ENCODE measurements around the gene FGFR2.

FGFR2 gene

GRCh38 chr10:121598263-121599249 is at the start of gene FGFR2:
Gene FGFR2 (minus strand): TSS chr10:121598444. CDS start chr10:121593817, 4,627 bp downstream.
- peak; percentile 50 for DNase-seq

GRCh38 chr10:121647401-121647800 is 49.2 kb upstream of the FGFR2 start:
- DNase-seq = no peak

GRCh38 chr10:121645696-121646095 is 47.5 kb upstream of the FGFR2 start:
- DNase-seq = no peak

DNA sequence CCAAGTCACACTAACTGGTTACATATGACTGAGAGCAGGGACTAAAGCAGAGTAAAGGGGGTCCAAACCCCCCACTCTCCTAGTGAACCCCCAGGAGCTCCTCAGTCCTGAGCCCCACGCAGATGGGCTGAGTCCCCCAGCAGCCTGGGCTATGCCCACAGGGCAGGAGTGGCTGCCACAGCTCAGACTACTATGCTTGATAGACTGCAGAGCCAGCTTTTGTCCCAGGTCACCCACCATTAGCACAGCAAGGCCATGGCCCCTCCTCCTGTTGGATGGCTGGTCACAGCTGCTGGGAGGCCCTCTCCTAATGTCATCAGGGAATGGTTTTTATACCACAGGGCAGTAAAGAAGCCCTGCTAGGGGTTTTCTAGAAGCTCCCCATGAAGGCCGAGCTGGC is 46.3 kb upstream of the FGFR2 start:
- DNase-seq = no peak

DNA sequence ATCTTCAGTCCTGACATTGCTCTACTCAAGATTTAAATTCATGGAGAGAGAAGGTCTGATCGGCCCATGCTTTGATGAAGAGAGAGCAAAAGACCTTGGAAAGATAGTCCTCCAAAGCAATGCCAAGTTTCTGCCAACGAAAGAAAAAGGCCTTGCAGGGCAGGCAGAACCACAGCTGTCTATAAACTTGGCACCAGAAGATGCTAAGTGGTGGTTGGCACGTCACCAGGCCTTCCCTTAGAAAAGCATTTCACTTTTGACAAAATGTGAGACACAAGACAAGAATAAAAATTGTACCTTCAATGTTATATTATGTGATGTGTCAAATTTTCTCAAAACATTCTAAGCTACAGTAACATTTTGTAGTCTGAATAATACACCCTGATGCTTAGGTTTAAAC is 42.0 kb upstream of the FGFR2 start:
- no peak for DNase-seq

GRCh38 chr10:121639416-121639815 is 41.2 kb upstream of the FGFR2 start:
- peak; percentile 12 for DNase-seq

GRCh38 chr10:121637437-121637836 is 39.2 kb upstream of the FGFR2 start:
- DNase-seq = no peak

- DNase-seq = no peak
These were observed 34.8 kb upstream of the FGFR2 start for GRCh38 chr10:121633056-121633455.

GRCh38 chr10:121631365-121632029 is 33.3 kb upstream of the FGFR2 start:
- no peak for DNase-seq

- no peak for DNase-seq
These were observed 30.6 kb upstream of the FGFR2 start for GRCh38 chr10:121628859-121629258.

DNA sequence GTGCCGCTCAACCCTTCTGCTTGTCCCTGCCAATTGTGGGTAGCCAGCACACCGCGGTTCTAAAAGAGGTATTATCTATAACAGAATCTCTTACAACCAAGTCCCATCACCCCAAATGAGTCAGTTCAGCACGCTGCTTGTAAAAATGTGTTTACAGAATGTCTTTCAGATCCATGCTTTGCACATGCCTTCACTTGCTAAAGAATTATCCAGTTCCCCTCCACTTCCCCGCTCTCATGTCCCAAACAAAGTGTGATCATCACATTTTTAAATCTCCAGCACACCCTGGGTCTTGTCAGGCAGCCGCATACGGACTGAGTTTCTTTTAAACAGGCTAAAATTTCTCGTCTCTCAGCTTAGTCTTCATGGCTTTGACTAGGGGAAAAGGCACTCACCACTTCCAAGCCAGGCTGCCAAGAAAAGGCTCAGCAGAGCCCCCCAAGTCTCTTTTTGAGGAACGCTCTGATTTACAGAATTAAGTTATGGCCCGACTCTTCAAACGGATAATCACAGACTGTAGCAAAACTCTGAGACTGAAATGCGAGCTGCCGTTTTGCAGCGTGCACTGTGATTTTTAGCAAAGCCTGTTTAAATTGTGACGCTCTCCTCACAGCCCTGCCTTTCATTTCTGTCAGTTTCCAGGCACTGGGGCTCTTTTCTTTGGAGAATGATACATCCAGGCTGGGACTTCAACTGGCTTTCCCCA is 29.8 kb upstream of the FGFR2 start:
- no peak for DNase-seq

DNA sequence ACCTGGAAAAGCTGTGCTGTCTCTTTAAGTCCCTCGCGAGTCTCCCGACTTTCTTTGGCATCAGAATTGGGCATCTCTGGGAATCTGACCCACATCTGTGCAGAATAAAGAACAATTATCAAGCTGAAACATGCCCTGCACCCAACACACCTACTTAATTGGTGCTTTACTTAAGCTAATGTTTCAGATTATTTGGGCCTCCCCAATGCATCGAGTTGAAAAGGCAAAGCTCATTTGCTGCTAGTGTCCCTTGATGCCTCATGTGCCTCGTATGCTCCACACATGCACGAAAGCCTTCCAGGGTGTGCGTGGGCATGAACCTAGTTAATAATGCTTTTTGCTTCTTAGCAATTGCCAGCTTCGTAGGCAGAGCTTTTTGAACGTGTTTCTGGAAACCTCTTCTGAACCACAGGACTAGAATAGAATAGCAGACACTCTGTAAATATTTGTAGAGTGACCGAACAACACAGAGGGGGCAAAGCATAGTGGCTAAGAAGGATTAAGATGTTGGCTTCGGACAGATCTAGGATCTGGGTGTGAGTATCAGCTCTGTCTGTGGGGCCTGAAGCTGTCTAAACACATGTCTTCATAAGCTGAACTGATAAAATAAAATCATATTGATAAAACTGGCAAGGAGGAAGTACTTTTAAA is 26.7 kb upstream of the FGFR2 start:
- no peak for DNase-seq

GRCh38 chr10:121618906-121619305 is 20.7 kb upstream of the FGFR2 start:
- DNase-seq = no peak

GRCh38 chr10:121617176-121617575 is 18.9 kb upstream of the FGFR2 start:
- no peak for DNase-seq

- no peak for DNase-seq
These were observed 18.0 kb upstream of the FGFR2 start for GRCh38 chr10:121616291-121616690.

GRCh38 chr10:121615836-121616235 is 17.6 kb upstream of the FGFR2 start:
- DNase-seq = no peak

- DNase-seq = no peak
These were observed 17.2 kb upstream of the FGFR2 start for GRCh38 chr10:121615435-121615793.

GRCh38 chr10:121614613-121615434 is 16.6 kb upstream of the FGFR2 start:
- DNase-seq = no peak

- no peak for DNase-seq
These were observed 15.2 kb upstream of the FGFR2 start for GRCh38 chr10:121613456-121613855.

GRCh38 chr10:121611393-121612159 is 13.3 kb upstream of the FGFR2 start:
- no peak for DNase-seq

DNA sequence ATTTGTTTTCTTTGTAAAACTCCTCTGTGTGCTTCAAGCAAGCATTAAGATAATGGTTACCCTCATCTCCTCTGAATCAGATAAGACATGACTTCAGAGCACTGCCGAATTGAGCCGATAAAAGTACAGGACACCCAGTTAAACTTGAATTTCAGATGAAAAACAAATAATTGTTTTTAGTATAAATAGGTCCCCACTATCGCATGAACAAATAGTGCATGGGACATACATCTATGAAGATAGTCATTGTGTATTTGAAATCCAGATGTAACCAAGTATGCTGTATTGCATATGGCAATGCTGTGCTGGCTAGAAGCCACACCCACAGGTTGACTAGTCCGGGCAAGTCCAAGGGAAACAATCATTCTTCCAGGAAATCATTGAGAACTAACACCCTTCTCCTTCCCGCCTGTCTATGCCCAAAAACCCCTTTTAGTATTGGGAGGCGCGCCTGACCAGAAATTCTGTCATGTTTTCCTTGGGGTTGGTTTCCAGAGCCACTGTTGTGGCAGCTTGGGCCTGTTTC is 12.6 kb upstream of the FGFR2 start:
- no peak for DNase-seq

Data from NCI-H226 (cell line).